ENCODE measurements around the gene TADA2B. TPM values are rescaled to one million over a fixed set of nuclear protein-coding genes. Genes with fewer than 3 reads are reported as not detected.

The TADA2B gene
- total and polyA plus RNA-seq, 2 experiments from 2014 or later, result 2.2 to 14.8 TPM

GRCh38 chr4:7048642-7049041 lies 5.5 kb downstream of the TADA2B start:
- Histone ChIP-seq H4K20me1 (ENCODE audit: insufficient read depth) (peaks cover 7% of the 10 kb centered on the region; the same call in 1 of the 2 replicates), H3K79me2 (ENCODE audit: insufficient read depth) (peaks cover 98% of the 10 kb centered on the region), H3K9ac (no peak overlapping the region), H3K27me3 (replicated peaks; ENCODE audit: insufficient read depth) (no peaks in the 10 kb centered on the region), H3F3A (ENCODE audit: insufficient read depth) (peaks cover 24% of the 10 kb centered on the region), H3K36me3 (ENCODE audit: low read depth) (no peaks in the 10 kb centered on the region), H3K4me3 (no peak overlapping the region), H3K9me2 (ENCODE audit: insufficient read depth) (no peaks in the 10 kb centered on the region), H3K4me1 (ENCODE audit: insufficient read depth) (peaks cover 35% of the 10 kb centered on the region), H3K27ac (no peak overlapping the region), H3K4me2 (ENCODE audit: unreplicated experiment) (no peak overlapping the region), H2AFZ (no peak overlapping the region), H3K9me3 (ENCODE audit: low read depth) (no peaks in the 10 kb centered on the region)
- DNase-seq, result no peak
- WGBS, 2 experiments (ENCODE audit: low coverage in 1 of 2, low lambda C conversion rate in 2 of 2, missing lambda C conversion rate in 2 of 2), result 95% methylated on average over 12 of the region's 12 CpGs
- no peak for TF ChIP-seq EZH2phosphoT487 (IDR thresholded peaks at IDR 0.05; ENCODE audit: insufficient read depth, low read depth)
- no peak for TF ChIP-seq EZH2 (IDR thresholded peaks at IDR 0.05; ENCODE audit: insufficient read depth, poor library complexity, severe bottlenecking)
- in situ Hi-C loops (cut with MboI), result no loop called here

- Histone ChIP-seq H3K9me3 (ENCODE audit: low read depth) (no peaks in the 10 kb centered on the region), H3K27ac (no peak overlapping the region), H4K20me1 (ENCODE audit: insufficient read depth) (peaks cover 7% of the 10 kb centered on the region; the same call in 1 of the 2 replicates), H3K4me3 (no peak overlapping the region), H3K79me2 (ENCODE audit: insufficient read depth) (peaks cover 98% of the 10 kb centered on the region), H3F3A (ENCODE audit: insufficient read depth) (peaks cover 24% of the 10 kb centered on the region), H3K9ac (no peak overlapping the region), H2AFZ (no peak overlapping the region), H3K4me2 (ENCODE audit: unreplicated experiment) (no peak overlapping the region), H3K4me1 (ENCODE audit: insufficient read depth) (peaks cover 35% of the 10 kb centered on the region), H3K27me3 (replicated peaks; ENCODE audit: insufficient read depth) (no peaks in the 10 kb centered on the region), H3K36me3 (ENCODE audit: low read depth) (peaks cover 6% of the 10 kb centered on the region; the same call in 1 of the 2 replicates), H3K9me2 (ENCODE audit: insufficient read depth) (no peaks in the 10 kb centered on the region)
- in situ Hi-C loops (cut with MboI), result no loop called here
- no peak for DNase-seq
- 88 to 96% methylated on average over 4 of the region's 4 CpGs for whole genome bisulfite sequencing, 2 experiments (ENCODE audit: low coverage in 1 of 2, low lambda C conversion rate in 2 of 2, missing lambda C conversion rate in 2 of 2)
- TF ChIP-seq EZH2 (IDR thresholded peaks at IDR 0.05; ENCODE audit: insufficient read depth, poor library complexity, severe bottlenecking), result no peak
- TF ChIP-seq EZH2phosphoT487 (IDR thresholded peaks at IDR 0.05; ENCODE audit: insufficient read depth, low read depth), result no peak
These were observed 6.1 kb downstream of the TADA2B start for GRCh38 chr4:7049295-7049694.

- WGBS, 2 experiments (ENCODE audit: low coverage in 1 of 2, low lambda C conversion rate in 2 of 2, missing lambda C conversion rate in 2 of 2), result 88 to 89% methylated on average over 11 of the region's 11 CpGs
- Histone ChIP-seq H3K9ac (no peak overlapping the region), H3F3A (ENCODE audit: insufficient read depth) (peaks cover 23% of the 10 kb centered on the region), H3K4me3 (no peak overlapping the region), H3K27me3 (replicated peaks; ENCODE audit: insufficient read depth) (no peaks in the 10 kb centered on the region), H3K4me1 (ENCODE audit: insufficient read depth) (peaks cover 34% of the 10 kb centered on the region), H3K79me2 (ENCODE audit: insufficient read depth) (peaks cover 98% of the 10 kb centered on the region), H3K27ac (no peak overlapping the region), H3K9me2 (ENCODE audit: insufficient read depth) (no peaks in the 10 kb centered on the region), H4K20me1 (ENCODE audit: insufficient read depth) (peaks cover 7% of the 10 kb centered on the region; the same call in 1 of the 2 replicates), H3K36me3 (ENCODE audit: low read depth) (peaks cover 11% of the 10 kb centered on the region; the same call in 1 of the 2 replicates), H2AFZ (no peak overlapping the region), H3K9me3 (ENCODE audit: low read depth) (no peaks in the 10 kb centered on the region), H3K4me2 (ENCODE audit: unreplicated experiment) (no peak overlapping the region)
- in situ Hi-C loops (cut with MboI), result no loop called here
- no peak for TF ChIP-seq EZH2phosphoT487 (IDR thresholded peaks at IDR 0.05; ENCODE audit: insufficient read depth, low read depth)
- TF ChIP-seq EZH2 (IDR thresholded peaks at IDR 0.05; ENCODE audit: insufficient read depth, poor library complexity, severe bottlenecking), result no peak
- DNase-seq, result no peak
These were observed 6.6 kb downstream of the TADA2B start for GRCh38 chr4:7049739-7050138.

GRCh38 chr4:7050481-7051143 lies 7.4 kb downstream of the TADA2B start:
- Histone ChIP-seq H3K79me2 (ENCODE audit: insufficient read depth) (peaks cover 98% of the 10 kb centered on the region), H3F3A (ENCODE audit: insufficient read depth) (peaks cover 15% of the 10 kb centered on the region), H3K4me2 (ENCODE audit: unreplicated experiment) (no peak overlapping the region), H3K9me2 (ENCODE audit: insufficient read depth) (no peaks in the 10 kb centered on the region), H3K9ac (no peak overlapping the region), H3K27me3 (replicated peaks; ENCODE audit: insufficient read depth) (no peaks in the 10 kb centered on the region), H3K36me3 (ENCODE audit: low read depth) (peaks cover 15% of the 10 kb centered on the region; the same call in 1 of the 2 replicates), H4K20me1 (ENCODE audit: insufficient read depth) (peaks cover 7% of the 10 kb centered on the region; the same call in 1 of the 2 replicates), H3K9me3 (ENCODE audit: low read depth) (no peaks in the 10 kb centered on the region), H3K4me1 (ENCODE audit: insufficient read depth) (peaks cover 25% of the 10 kb centered on the region), H3K27ac (no peak overlapping the region), H3K4me3 (no peak overlapping the region), H2AFZ (no peak overlapping the region)
- DNase-seq, result no peak
- TF ChIP-seq EZH2 (IDR thresholded peaks at IDR 0.05; ENCODE audit: insufficient read depth, poor library complexity, severe bottlenecking), result no peak
- TF ChIP-seq EZH2phosphoT487 (IDR thresholded peaks at IDR 0.05; ENCODE audit: insufficient read depth, low read depth), result no peak
- WGBS, 2 experiments (ENCODE audit: low coverage in 1 of 2, low lambda C conversion rate in 2 of 2, missing lambda C conversion rate in 2 of 2), result 92 to 93% methylated on average over 35 of the region's 36 CpGs
- in situ Hi-C loops (cut with MboI), result no loop called here
